PC-9 (cell line): Measurements from ENCODE around the gene STK32A.

Source experiments
- EZH2 ChIP-seq: fragments of 200-600 bp; sonication (generic); IDR thresholded peaks from 2 replicates; pipeline ENCODE4 v1.8.0; 2017; ENCODE audit warnings: antibody characterized with exemption, low read depth
- TF ChIP-seq, protein P1 (sequence below): fragments of 200-600 bp; sonication (generic); conservative IDR thresholded peaks from 2 replicates; pipeline ENCODE4 v1.6.1; 2017; ENCODE audit warnings: mixed run types, antibody characterized with exemption, mild to moderate bottlenecking, moderate library complexity

DNA sequence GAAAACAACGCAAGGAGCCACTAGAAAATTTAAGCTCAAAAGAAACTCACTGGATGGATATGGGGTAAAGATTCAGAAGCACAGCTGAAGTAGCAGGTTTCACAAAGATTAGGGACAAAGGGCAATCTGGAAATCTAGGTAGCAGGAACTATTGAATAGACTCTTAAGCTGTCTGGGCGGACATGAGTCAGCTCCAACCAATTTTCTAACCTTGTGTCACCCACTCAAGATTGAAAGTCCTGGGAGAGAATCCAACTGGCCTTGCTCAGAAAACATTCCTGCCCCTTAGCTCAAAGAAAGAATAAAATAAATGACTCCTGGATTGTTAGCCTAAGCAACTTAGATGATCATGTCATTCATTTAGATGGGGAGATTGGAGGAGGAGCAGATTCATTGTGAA is 69.2 kb downstream of the STK32A start:
- TF ChIP-seq, protein P1, sequence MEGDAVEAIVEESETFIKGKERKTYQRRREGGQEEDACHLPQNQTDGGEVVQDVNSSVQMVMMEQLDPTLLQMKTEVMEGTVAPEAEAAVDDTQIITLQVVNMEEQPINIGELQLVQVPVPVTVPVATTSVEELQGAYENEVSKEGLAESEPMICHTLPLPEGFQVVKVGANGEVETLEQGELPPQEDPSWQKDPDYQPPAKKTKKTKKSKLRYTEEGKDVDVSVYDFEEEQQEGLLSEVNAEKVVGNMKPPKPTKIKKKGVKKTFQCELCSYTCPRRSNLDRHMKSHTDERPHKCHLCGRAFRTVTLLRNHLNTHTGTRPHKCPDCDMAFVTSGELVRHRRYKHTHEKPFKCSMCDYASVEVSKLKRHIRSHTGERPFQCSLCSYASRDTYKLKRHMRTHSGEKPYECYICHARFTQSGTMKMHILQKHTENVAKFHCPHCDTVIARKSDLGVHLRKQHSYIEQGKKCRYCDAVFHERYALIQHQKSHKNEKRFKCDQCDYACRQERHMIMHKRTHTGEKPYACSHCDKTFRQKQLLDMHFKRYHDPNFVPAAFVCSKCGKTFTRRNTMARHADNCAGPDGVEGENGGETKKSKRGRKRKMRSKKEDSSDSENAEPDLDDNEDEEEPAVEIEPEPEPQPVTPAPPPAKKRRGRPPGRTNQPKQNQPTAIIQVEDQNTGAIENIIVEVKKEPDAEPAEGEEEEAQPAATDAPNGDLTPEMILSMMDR, result no peak
- TF ChIP-seq EZH2, result no peak
